ENCODE data around the gene EIF3F. TPM values are rescaled to one million over a fixed set of nuclear protein-coding genes. Genes with fewer than 3 reads are reported as not detected.

The EIF3F gene
- total RNA-seq, 1 donor from 2014 or later, result 367 TPM

DNA sequence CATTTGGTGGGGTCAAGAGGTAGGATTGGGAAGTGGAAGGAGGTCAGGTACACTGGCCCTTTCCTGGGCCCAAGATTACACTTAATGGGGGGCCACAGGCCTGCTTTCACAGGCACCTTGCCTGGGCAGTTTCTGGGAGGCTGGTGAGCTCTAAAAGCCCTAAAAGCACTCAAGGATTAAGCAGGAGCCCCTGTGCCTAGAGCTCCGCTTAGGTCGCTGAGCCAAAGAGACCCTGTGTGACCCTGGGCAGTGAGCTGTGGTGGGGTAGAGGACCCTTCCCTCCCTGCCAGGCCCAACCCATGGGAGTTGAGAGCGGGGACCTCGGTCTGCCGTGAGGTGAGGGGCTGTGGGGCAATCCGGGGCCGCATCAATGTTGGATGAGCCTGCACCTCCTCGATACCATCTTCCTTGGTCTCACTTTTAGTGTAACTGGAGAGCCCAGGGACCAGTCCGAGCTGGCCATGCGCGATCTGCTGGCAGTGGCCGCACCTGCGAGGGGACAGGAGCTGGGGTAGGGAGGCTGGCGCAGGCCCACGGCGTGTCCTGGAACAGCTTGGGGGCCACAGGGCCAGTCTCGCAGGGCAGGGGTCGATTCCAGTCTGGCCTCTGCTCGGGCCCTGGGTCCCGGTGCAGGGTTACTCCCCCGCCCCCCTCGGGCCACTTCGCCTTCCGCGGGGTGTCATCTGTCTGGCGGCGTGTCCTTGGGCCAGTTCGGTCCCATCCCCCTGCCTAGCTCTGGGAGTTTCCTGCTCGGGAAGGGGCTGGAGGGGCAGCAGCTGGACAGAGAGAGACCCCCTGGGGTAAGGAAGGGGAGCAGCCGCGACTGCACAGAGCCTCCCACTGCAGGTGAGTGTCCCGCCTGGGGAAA is 44.3 kb downstream of the EIF3F start:
- ChIA-PET POLR2A (no interaction called here), CTCF (interaction anchor here (3.1 kb wide), 1 partner anchor 68 kb away, joined by 30 read pairs; no protein-coding TSS in a partner anchor)
- Mint-ChIP-seq H3K4me1 (peaks cover 6% of the 10 kb centered on the region), H3K9me3 (no peaks in the 10 kb centered on the region), H3K4me3 (no peak overlapping the region), H3K27me3 (peaks cover 32% of the 10 kb centered on the region), H3K27ac (no peak overlapping the region), H3K36me3 (ENCODE audit: low read depth) (no peaks in the 10 kb centered on the region)
- TF ChIP-seq, protein P1, sequence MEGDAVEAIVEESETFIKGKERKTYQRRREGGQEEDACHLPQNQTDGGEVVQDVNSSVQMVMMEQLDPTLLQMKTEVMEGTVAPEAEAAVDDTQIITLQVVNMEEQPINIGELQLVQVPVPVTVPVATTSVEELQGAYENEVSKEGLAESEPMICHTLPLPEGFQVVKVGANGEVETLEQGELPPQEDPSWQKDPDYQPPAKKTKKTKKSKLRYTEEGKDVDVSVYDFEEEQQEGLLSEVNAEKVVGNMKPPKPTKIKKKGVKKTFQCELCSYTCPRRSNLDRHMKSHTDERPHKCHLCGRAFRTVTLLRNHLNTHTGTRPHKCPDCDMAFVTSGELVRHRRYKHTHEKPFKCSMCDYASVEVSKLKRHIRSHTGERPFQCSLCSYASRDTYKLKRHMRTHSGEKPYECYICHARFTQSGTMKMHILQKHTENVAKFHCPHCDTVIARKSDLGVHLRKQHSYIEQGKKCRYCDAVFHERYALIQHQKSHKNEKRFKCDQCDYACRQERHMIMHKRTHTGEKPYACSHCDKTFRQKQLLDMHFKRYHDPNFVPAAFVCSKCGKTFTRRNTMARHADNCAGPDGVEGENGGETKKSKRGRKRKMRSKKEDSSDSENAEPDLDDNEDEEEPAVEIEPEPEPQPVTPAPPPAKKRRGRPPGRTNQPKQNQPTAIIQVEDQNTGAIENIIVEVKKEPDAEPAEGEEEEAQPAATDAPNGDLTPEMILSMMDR (IDR thresholded peaks at IDR 0.05), result no peak
- DNase-seq, result no peak
- no peak for ATAC-seq (ENCODE audit: low read depth)
- intact Hi-C loops (cut with micrococcal nuclease), result loop anchor here (2.0 kb wide), 1 partner anchor 59 kb away; no protein-coding TSS in a partner anchor

GRCh38 chr11:8032122-8032521 is 45.0 kb downstream of the EIF3F start:
- ChIA-PET CTCF (interaction anchor here (1.8 to 3.1 kb wide), 2 partner anchors 67 to 535 kb away, joined by 9 to 30 read pairs; no protein-coding TSS in a partner anchor), POLR2A (no interaction called here)
- Mint-ChIP-seq H3K36me3 (ENCODE audit: low read depth) (no peaks in the 10 kb centered on the region), H3K27ac (no peak overlapping the region), H3K4me1 (peaks cover 6% of the 10 kb centered on the region), H3K27me3 (peaks cover 32% of the 10 kb centered on the region), H3K9me3 (no peaks in the 10 kb centered on the region), H3K4me3 (no peak overlapping the region)
- TF ChIP-seq, protein P1 (IDR thresholded peaks at IDR 0.05), result no peak
- ATAC-seq (ENCODE audit: low read depth) (no peak), DNase-seq (no peak)
- intact Hi-C loops (cut with micrococcal nuclease), result loop anchor here (2.0 kb wide), 1 partner anchor 59 kb away; no protein-coding TSS in a partner anchor

GRCh38 chr11:8032576-8033304 is 45.6 kb downstream of the EIF3F start:
- no peak overlapping the region for H3K4me3 Mint-ChIP-seq

GRCh38 chr11:8033305-8034105 is 46.4 kb downstream of the EIF3F start:
- peak; percentile 75 for ATAC-seq (ENCODE audit: low read depth)
- DNase-seq, result peak; percentile 36
- Mint-ChIP-seq H3K36me3 (ENCODE audit: low read depth) (no peaks in the 10 kb centered on the region), H3K4me3 (no peak overlapping the region), H3K9me3 (no peaks in the 10 kb centered on the region), H3K4me1 (peaks cover 6% of the 10 kb centered on the region), H3K27me3 (peaks cover 29% of the 10 kb centered on the region), H3K27ac (no peak overlapping the region)
- ChIA-PET POLR2A (no interaction called here), CTCF (interaction anchor here (0.8 to 3.1 kb wide), 19 partner anchors 10 to 935 kb away, joined by 3 to 30 read pairs (median 4); no protein-coding TSS in a partner anchor)
- TF ChIP-seq, protein P1 (IDR thresholded peaks at IDR 0.05), result peak; percentile 44
- intact Hi-C loops (cut with micrococcal nuclease), result loop anchor here (1.0 to 2.0 kb wide), 5 partner anchors 37 to 533 kb away; no protein-coding TSS in a partner anchor

More at GRCh38 chr11:8032576-8033304, 45.6 kb downstream of the EIF3F start:
- no peaks in the 10 kb centered on the region for H3K9me3 Mint-ChIP-seq
- peaks cover 32% of the 10 kb centered on the region for H3K27me3 Mint-ChIP-seq
- TF ChIP-seq, protein P1 (IDR thresholded peaks at IDR 0.05), result no peak
- no peak for DNase-seq
- intact Hi-C loops (cut with micrococcal nuclease), result loop anchor here (1.0 to 2.0 kb wide), 5 partner anchors 38 to 534 kb away; no protein-coding TSS in a partner anchor
- H3K4me1 Mint-ChIP-seq, result peaks cover 6% of the 10 kb centered on the region
- ATAC-seq (ENCODE audit: low read depth), result no peak
- H3K36me3 Mint-ChIP-seq (ENCODE audit: low read depth), result no peaks in the 10 kb centered on the region
- no peak overlapping the region for H3K27ac Mint-ChIP-seq
- POLR2A ChIA-PET, result no interaction called here
- CTCF ChIA-PET, result interaction anchor here (0.8 to 3.1 kb wide), 18 partner anchors 10 to 935 kb away, joined by 3 to 30 read pairs (median 6); no protein-coding TSS in a partner anchor

Measured in activated B cell treated with CpG ODN at 0.5 μM for 24 hours (primary cell).